Colonic mucosa (tissue), 4 donors: ENCODE measurements around the gene SMARCAL1. TPM values are rescaled to one million over a fixed set of nuclear protein-coding genes. Genes with fewer than 3 reads are reported as not detected.

Experiments used
- DNase-seq: peaks from one replicate; pipeline ENCODE4 v3.0.0-alpha.2; 2020
- H3K27ac ChIP-seq: fragments of 200-600 bp; one replicate; pipeline ENCODE4 v1.8.0; 2021
- H3K27me3 ChIP-seq: fragments of 200-600 bp; one replicate; pipeline ENCODE4 v1.8.0; 2021
- H3K36me3 ChIP-seq: fragments of 200-600 bp; one replicate; pipeline ENCODE4 v1.8.0; 2021
- H3K4me1 ChIP-seq: fragments of 200-600 bp; one replicate; pipeline ENCODE4 v1.8.0; 2021; ENCODE audit warnings: mild to moderate bottlenecking
- H3K4me3 ChIP-seq: fragments of 200-600 bp; one replicate; pipeline ENCODE4 v1.8.0; 2021
- H3K9ac ChIP-seq, 2 donors: one replicate each; pipeline ENCODE4 v1.7.0; 2013; ENCODE audit warnings: control low read depth in 2 of 2, low read depth in 2 of 2, low read length in 2 of 2
- H3K9me3 ChIP-seq: fragments of 200-600 bp; one replicate; pipeline ENCODE4 v1.8.0; 2021
- intact Hi-C: fragments of 100-400 bp; cut with DNase I; formaldehyde crosslinking; loops from one replicate; pipeline ENCODE4 v1.14.1; 2022
- total RNA-seq, 2 donors: library from RNA; stranded (reverse); fragmentation: NEBNext Ultra II Directional in 1 of 2; extraction: Animal tissue kit (Norgen Biotek cat#: 25700) in 1 of 2; gene quantifications; one replicate each; pipeline ENCODE4 v1.2.1, GENCODE V29; 2021
- TF ChIP-seq, protein P1 (sequence below): fragments of 200-600 bp; IDR thresholded peaks from one replicate; pipeline ENCODE4 v1.8.0; 2022; ENCODE audit warnings: antibody characterized with exemption, mild to moderate bottlenecking
- donor health status: healthy.
- donor health status: DM: no; HTN: no; CAD: no.
- donor health status: DM: no; HTN: no; CAD: no.

SMARCAL1 gene
- total RNA-seq, 2 donors from 2014 or later: 13.8 to 18.1 TPM

DNA sequence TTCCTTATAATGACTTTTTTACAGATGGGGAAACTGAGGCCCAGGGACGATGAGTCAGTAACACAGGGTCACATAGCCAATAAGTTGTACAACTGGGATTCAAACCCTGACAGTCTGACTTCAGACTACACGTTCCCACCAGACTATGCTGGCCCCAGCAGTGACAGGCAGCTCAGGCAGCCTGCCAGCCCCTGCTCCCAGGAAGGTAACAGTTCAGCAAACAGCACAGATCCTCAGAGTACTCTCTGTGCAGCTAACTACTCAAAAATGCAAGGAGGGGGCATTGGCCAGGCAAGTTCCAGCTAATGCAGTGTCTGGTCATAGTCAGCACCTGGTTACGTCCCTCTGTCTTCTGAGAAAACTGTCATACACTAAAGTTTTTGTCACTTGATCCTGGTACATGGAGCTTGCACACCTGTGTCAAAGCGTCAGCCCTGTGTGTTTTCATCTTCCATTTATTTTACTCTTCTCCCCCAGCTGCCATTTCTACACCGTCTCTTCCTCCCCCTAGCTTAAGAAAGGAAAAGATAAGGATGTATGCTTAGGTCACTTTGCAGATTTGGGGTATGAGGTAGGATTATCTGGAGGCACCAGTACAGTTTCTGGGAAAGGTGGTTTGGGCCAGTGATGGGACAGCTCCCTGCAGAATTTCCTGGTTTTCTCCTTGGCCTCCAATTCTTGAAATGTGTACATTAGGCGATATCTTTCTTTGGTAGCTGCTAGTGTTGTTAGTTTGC, 4.5 kb downstream of the SMARCAL1 start:
- TF ChIP-seq, protein P1, sequence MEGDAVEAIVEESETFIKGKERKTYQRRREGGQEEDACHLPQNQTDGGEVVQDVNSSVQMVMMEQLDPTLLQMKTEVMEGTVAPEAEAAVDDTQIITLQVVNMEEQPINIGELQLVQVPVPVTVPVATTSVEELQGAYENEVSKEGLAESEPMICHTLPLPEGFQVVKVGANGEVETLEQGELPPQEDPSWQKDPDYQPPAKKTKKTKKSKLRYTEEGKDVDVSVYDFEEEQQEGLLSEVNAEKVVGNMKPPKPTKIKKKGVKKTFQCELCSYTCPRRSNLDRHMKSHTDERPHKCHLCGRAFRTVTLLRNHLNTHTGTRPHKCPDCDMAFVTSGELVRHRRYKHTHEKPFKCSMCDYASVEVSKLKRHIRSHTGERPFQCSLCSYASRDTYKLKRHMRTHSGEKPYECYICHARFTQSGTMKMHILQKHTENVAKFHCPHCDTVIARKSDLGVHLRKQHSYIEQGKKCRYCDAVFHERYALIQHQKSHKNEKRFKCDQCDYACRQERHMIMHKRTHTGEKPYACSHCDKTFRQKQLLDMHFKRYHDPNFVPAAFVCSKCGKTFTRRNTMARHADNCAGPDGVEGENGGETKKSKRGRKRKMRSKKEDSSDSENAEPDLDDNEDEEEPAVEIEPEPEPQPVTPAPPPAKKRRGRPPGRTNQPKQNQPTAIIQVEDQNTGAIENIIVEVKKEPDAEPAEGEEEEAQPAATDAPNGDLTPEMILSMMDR: no peak
- Histone ChIP-seq H3K4me3 (no peak overlapping the region), H3K9me3 (no peaks in the 10 kb centered on the region), H3K27me3 (no peaks in the 10 kb centered on the region), H3K36me3 (no peaks in the 10 kb centered on the region), H3K27ac (no peak overlapping the region), H3K4me1 (no peaks in the 10 kb centered on the region), H3K9ac (no peak overlapping the region)
- intact Hi-C loops: no loop called here
- no peak for DNase-seq

DNA sequence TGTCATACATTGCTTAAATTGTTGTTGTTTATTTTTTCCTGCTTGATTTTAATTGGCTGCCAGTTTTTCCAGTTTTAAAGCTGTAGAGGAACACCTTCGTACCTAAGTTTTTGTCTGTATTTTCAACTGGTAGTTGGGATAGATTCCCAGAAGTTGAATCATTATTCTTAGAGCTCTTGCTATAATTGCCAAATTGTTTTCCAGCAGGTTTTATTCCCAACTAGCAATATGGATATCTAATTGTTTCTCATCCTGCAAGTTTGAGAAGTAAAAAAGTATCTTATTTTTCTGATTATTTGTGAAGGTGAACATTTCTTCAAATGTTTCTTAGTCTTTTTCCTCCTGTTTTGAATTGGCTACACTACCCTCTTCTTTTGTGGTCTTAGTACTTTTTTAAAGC, 6.7 kb downstream of the SMARCAL1 start:
- DNase-seq: no peak
- Histone ChIP-seq H3K4me1 (no peaks in the 10 kb centered on the region), H3K9me3 (no peaks in the 10 kb centered on the region), H3K27me3 (no peaks in the 10 kb centered on the region), H3K9ac (no peak overlapping the region), H3K27ac (no peak overlapping the region), H3K4me3 (no peak overlapping the region), H3K36me3 (no peaks in the 10 kb centered on the region)
- TF ChIP-seq, protein P1: no peak
- intact Hi-C loops: no loop called here

DNA sequence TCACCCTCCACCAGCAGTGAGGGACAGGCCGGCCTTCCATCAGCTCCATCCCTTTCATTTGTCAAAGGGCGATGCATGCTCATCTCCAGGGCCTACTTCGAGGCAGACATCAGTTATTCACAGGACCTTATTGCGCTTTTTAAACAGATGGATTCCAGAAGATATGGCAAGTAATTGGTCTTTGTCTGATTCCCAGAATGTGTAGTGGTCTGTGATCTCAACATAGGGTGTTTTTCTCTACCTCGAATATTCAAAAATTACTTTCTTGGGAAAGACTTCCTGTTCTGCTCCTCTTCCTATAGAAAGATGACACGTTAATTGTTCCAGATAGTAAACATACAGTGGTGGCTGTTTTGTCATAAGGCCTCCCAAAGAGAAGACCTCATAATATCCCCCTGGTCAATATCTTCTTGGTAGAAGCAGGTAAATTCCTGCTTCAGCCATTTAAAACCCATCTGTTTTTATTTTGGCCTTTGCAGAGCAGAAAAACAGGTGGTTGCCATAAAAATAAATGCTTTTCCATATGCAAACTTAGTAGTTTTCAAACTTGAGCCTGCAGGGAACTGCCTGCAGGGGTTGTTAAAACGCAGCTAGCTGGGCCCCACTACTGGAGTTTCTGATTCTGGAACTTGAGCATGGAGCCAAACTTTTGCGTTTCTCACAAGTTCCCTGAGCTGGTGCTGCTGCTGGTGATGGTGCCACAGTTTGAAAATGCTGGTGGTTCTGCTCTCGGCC, 8.2 kb downstream of the SMARCAL1 start:
- H3K9ac ChIP-seq: no peak overlapping the region
- no peak for DNase-seq
- TF ChIP-seq, protein P1: no peak
- intact Hi-C loops: loop anchor here (10.0 kb wide), 1 partner anchor 74 kb away; the partner anchor contains the start of gene RPL37A
- no peak overlapping the region for H3K27ac ChIP-seq
- H3K36me3 ChIP-seq: peaks cover 4% of the 10 kb centered on the region
- no peak overlapping the region for H3K4me3 ChIP-seq
- H3K4me1 ChIP-seq: no peaks in the 10 kb centered on the region
- no peaks in the 10 kb centered on the region for H3K27me3 ChIP-seq
- H3K9me3 ChIP-seq: no peaks in the 10 kb centered on the region

DNA sequence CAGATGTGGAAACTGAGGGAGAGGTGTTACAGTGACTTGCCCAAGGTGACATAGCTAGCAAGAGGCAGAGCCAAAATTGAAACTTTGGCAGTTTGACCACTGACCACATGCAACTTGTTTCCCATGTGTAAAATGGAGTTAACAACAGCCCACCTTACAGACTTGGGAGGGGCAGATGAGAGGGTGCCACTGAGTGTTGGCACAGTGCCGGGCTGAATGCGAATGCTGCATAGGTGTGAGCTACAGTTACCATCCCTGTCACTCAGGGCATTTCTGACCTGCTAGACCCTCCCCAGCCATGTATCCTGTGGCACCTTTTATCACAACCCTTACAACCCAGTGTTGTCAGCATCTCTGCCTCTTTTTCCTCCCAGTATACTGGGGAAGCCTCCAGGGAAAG, 10.8 kb downstream of the SMARCAL1 start:
- Histone ChIP-seq H3K9ac (no peak overlapping the region), H3K4me1 (no peaks in the 10 kb centered on the region), H3K36me3 (peaks cover 4% of the 10 kb centered on the region), H3K27me3 (no peaks in the 10 kb centered on the region), H3K4me3 (no peak overlapping the region), H3K9me3 (no peaks in the 10 kb centered on the region), H3K27ac (no peak overlapping the region)
- intact Hi-C loops: loop anchor here (10.0 kb wide), 1 partner anchor 72 kb away; the partner anchor contains the start of gene RPL37A
- DNase-seq: no peak
- TF ChIP-seq, protein P1: no peak

DNA sequence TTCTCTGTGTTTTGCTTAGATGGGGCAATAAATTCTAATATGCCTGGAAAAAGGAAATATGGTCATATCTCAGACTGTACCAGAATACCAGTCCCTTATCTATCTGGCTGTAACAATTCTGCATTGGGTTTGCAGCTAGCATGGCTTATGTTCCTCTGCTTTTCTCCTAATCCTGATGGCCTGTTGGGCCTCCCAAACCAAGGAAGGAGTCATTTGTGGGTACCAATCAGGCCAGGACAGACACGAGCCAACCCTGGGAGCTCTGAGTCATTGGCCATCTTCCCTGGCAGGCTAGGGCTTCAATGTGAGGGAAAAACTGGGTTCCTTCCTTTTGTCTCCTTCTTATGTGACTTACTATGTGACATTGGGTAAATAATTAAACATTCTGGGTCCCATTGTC, 12.0 kb downstream of the SMARCAL1 start:
- no peak overlapping the region for H3K9ac ChIP-seq
- H3K4me1 ChIP-seq: no peaks in the 10 kb centered on the region
- H3K27me3 ChIP-seq: no peaks in the 10 kb centered on the region
- intact Hi-C loops: loop anchor here (10.0 kb wide), 1 partner anchor 71 kb away; the partner anchor contains the start of gene RPL37A
- peaks cover 4% of the 10 kb centered on the region for H3K36me3 ChIP-seq
- TF ChIP-seq, protein P1: no peak
- no peaks in the 10 kb centered on the region for H3K9me3 ChIP-seq
- DNase-seq: no peak
- no peak overlapping the region for H3K27ac ChIP-seq
- H3K4me3 ChIP-seq: no peak overlapping the region
